MM.1S (cell line): ENCODE results near the gene TMEM59.

Source experiments
- CTCF ChIP-seq: fragments of 300-600 bp; sonication (generic); IDR thresholded peaks from 2 replicates; pipeline ENCODE4 v1.5.1; 2016; ENCODE audit warnings: antibody characterized with exemption, low read length, mixed read lengths
- EZH2 ChIP-seq: fragments of 300-600 bp; sonication (generic); optimal IDR thresholded peaks from 2 replicates; pipeline ENCODE3; 2017; ENCODE audit warnings: low read depth, mild to moderate bottlenecking, antibody characterized with exemption, low read length, mixed read lengths

- TF ChIP-seq CTCF: no peak
- TF ChIP-seq EZH2: no peak
Observed at GRCh38 chr1:54003249-54003646, 49.8 kb downstream of the TMEM59 start.
